Suprapubic skin (tissue), 4 donors: ENCODE results near the gene MRPL40.

Experiments used
- CTCF ChIP-seq, 2 donors: fragments of 200-600 bp in 1 of 2; fragments of 450-650 bp in 1 of 2; sonication (generic) in 1 of 2; IDR thresholded peaks; one replicate each; pipeline ENCODE4 v1.5.1; 2016 to 2019; ENCODE audit warnings: antibody characterized with exemption in 2 of 2, mild to moderate bottlenecking in 1 of 2, moderate library complexity in 1 of 2
- POLR2A ChIP-seq, 2 donors: fragments of 450-650 bp; IDR thresholded peaks; one replicate each; pipeline ENCODE4 v1.6.1; 2017; ENCODE audit warnings: antibody characterized with exemption in 2 of 2, mild to moderate bottlenecking in 2 of 2, moderate library complexity in 2 of 2
- POLR2AphosphoS5 ChIP-seq, 3 donors: sonication (generic); formaldehyde crosslinking; IDR thresholded peaks; one replicate each; pipeline ENCODE4 v1.6.1; 2017; ENCODE audit warnings: antibody characterized with exemption in 3 of 3

- TF ChIP-seq POLR2A (IDR thresholded peaks at IDR 0.05): no peak
- no peak for TF ChIP-seq CTCF (IDR thresholded peaks at IDR 0.05)
- no peak for TF ChIP-seq POLR2AphosphoS5 (IDR thresholded peaks at IDR 0.05)
These were observed 22.7 kb downstream of the MRPL40 start for GRCh38 chr22:19455033-19455432.
